ENCODE measurements around the gene MYRF. TPM values are rescaled to one million over a fixed set of nuclear protein-coding genes. Genes with fewer than 3 reads are reported as not detected.
A peak's percentile ranks its signal among the peaks of the same experiment; 100 is the strongest.

Gene MYRF
- total and polyA plus RNA-seq, 2 of the 13 experiments (the other 11 are each of a cell fraction or from before 2014, with no cell fraction given), result 10.2 to 25.9 TPM

GRCh38 chr11:61814958-61815789 is 62.7 kb downstream of the MYRF start (continued):
- TF ChIP-seq E2F5 (CRISPR knock-in tag; conservative IDR thresholded peaks at IDR 0.05) (0 out of 2 replicates have a peak, but pooled peaks have one; percentile 11), CTCF (CRISPR knock-in tag; IDR thresholded peaks at IDR 0.05) (0 out of 2 replicates have a peak, but pooled peaks have one; percentile 2), GPN1 (CRISPR knock-in tag; IDR thresholded peaks at IDR 0.05; ENCODE audit: borderline replicate concordance) (no peak), NCOA5 (CRISPR knock-in tag; IDR thresholded peaks at IDR 0.05) (peak; percentile 94), DMTF1 (CRISPR knock-in tag; IDR thresholded peaks at IDR 0.05) (no peak), KDM1A (CRISPR knock-in tag; IDR thresholded peaks at IDR 0.05) (no peak), ZNF512 (CRISPR knock-in tag; IDR thresholded peaks at IDR 0.05) (no peak), CAMTA2 (CRISPR knock-in tag; IDR thresholded peaks at IDR 0.05; ENCODE audit: borderline replicate concordance) (peak; percentile 92), ZNF30 (CRISPR knock-in tag; IDR thresholded peaks at IDR 0.05) (no peak), SIN3A (IDR thresholded peaks at IDR 0.05; ENCODE audit: borderline replicate concordance, low read depth, low read length) (no peak), REPIN1 (CRISPR knock-in tag; IDR thresholded peaks at IDR 0.05; ENCODE audit: borderline replicate concordance, low read depth) (0 out of 2 replicates have a peak, but pooled peaks have one; percentile 65), NFKB2 (CRISPR knock-in tag; IDR thresholded peaks at IDR 0.05; ENCODE audit: borderline replicate concordance) (peak; percentile 82; the same call in 1 of the 2 replicates), ZNF296 (CRISPR knock-in tag; conservative IDR thresholded peaks at IDR 0.05) (no peak), SNAPC2 (CRISPR knock-in tag; IDR thresholded peaks at IDR 0.05) (0 out of 2 replicates have a peak, but pooled peaks have one; percentile 58)

Measured in HepG2 (cell line).